Osteocyte (in vitro differentiated cells): ENCODE results near the gene PARVG. TPM values are rescaled to one million over a fixed set of nuclear protein-coding genes. Genes with fewer than 3 reads are reported as not detected.

Experiments
- DNase-seq: peaks from one replicate; pipeline ENCODE4 v3.0.0; 2021; ENCODE audit warnings: mixed read lengths; ENCODE audit not compliant: unreplicated experiment; ENCODE audit errors: extremely low spot score
- H3K27ac Mint-ChIP-seq: one replicate; pipeline ENCODE4 v1.8.0; 2021; ENCODE audit warnings: mild to moderate bottlenecking, mixed read lengths; ENCODE audit not compliant: unreplicated experiment
- H3K27me3 Mint-ChIP-seq: one replicate; pipeline ENCODE4 v1.8.0; 2021; ENCODE audit warnings: mixed read lengths; ENCODE audit not compliant: unreplicated experiment
- H3K36me3 Mint-ChIP-seq: one replicate; pipeline ENCODE4 v1.8.0; 2021; ENCODE audit warnings: mixed read lengths; ENCODE audit not compliant: unreplicated experiment
- H3K4me1 Mint-ChIP-seq: one replicate; pipeline ENCODE4 v1.8.0; 2021; ENCODE audit warnings: mixed read lengths; ENCODE audit not compliant: unreplicated experiment
- H3K4me3 Mint-ChIP-seq: one replicate; pipeline ENCODE4 v1.8.0; 2021; ENCODE audit warnings: mild to moderate bottlenecking, moderate library complexity, mixed read lengths; ENCODE audit not compliant: unreplicated experiment
- H3K9me3 Mint-ChIP-seq: one replicate; pipeline ENCODE4 v1.8.0; 2021; ENCODE audit warnings: mixed read lengths; ENCODE audit not compliant: unreplicated experiment
- total RNA-seq: library from RNA; stranded (reverse); gene quantifications from 2 replicates; pipeline ENCODE4 v1.2.1, GENCODE V29; 2021
- TF ChIP-seq, protein P1 (sequence below): fragments of 200-600 bp; sonication (generic); IDR thresholded peaks from 2 replicates; pipeline ENCODE4 v1.5.0; 2021; ENCODE audit warnings: antibody characterized with exemption, mild to moderate bottlenecking, moderate library complexity

PARVG gene
- total RNA-seq, 1 donor from 2014 or later: not detected

DNA sequence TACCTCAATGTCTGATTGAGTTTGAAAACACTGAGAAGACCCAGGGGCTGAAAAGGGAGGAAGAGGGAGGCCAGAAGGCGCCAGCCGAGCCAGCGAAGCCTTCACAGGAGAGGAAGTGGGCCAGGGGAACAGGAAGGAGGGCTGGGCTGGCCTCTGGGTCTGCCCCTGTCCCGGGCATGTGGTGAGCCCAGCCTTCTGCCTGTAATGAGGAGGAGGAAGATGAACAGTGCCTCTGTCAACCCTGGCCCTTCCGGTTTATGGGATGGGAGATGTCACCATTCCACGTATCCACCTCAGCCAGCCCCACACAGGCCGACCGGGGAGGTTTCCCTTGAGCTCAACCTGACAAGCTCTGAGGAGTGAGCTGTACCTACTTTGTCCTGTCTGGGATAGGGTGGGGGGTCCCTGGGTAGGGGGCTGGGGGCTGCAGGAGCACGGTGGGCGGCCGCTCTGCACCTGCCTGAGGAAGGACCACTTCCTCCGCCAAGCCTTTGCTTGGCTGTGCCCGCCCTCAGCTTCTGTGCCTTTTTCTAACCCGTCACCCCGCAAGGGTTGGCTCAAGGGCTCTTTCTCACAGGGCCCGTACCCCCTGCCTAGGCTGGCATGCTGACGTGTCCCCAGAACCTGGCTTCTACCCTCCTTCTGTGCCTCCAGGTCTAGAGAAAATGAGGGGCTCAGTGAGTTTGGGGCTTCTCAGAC lies 2.0 kb downstream of the PARVG start:
- TF ChIP-seq, protein P1, sequence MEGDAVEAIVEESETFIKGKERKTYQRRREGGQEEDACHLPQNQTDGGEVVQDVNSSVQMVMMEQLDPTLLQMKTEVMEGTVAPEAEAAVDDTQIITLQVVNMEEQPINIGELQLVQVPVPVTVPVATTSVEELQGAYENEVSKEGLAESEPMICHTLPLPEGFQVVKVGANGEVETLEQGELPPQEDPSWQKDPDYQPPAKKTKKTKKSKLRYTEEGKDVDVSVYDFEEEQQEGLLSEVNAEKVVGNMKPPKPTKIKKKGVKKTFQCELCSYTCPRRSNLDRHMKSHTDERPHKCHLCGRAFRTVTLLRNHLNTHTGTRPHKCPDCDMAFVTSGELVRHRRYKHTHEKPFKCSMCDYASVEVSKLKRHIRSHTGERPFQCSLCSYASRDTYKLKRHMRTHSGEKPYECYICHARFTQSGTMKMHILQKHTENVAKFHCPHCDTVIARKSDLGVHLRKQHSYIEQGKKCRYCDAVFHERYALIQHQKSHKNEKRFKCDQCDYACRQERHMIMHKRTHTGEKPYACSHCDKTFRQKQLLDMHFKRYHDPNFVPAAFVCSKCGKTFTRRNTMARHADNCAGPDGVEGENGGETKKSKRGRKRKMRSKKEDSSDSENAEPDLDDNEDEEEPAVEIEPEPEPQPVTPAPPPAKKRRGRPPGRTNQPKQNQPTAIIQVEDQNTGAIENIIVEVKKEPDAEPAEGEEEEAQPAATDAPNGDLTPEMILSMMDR: no peak
- Mint-ChIP-seq H3K27ac (no peak overlapping the region), H3K36me3 (no peaks in the 10 kb centered on the region), H3K4me1 (peaks cover 2% of the 10 kb centered on the region), H3K27me3 (peaks cover 39% of the 10 kb centered on the region), H3K4me3 (no peak overlapping the region), H3K9me3 (no peaks in the 10 kb centered on the region)
- no peak for DNase-seq

GRCh38 chr22:44183287-44183588 lies 2.5 kb downstream of the PARVG start:
- TF ChIP-seq, protein P1: no peak
- no peak for DNase-seq
- peaks cover 35% of the 10 kb centered on the region for H3K27me3 Mint-ChIP-seq
- H3K4me1 Mint-ChIP-seq: peaks cover 2% of the 10 kb centered on the region
- H3K36me3 Mint-ChIP-seq: no peaks in the 10 kb centered on the region
- H3K27ac Mint-ChIP-seq: no peak overlapping the region
- H3K9me3 Mint-ChIP-seq: no peaks in the 10 kb centered on the region
- no peak overlapping the region for H3K4me3 Mint-ChIP-seq

DNA sequence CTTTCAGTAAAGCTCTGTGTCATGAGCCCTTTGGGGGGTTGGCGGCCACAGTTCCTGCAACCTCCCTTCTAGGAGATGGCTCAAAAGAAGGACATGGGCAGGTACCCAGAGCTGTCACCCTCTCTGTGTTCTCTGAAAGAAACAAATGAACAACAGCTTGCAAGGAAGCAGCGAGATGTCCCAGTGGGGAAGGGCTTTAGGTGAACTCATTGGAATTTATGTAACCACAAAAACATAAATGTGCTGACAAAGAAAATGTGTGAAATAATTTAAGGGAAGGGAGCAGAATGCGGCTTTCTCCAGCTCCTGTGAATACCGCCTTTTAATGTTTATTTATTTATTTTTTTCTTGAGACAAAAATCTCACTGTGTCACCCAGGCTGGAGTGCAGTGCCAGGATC lies 3.3 kb downstream of the PARVG start:
- peaks cover 30% of the 10 kb centered on the region for H3K27me3 Mint-ChIP-seq
- H3K4me1 Mint-ChIP-seq: peaks cover 2% of the 10 kb centered on the region
- H3K27ac Mint-ChIP-seq: no peak overlapping the region
- H3K9me3 Mint-ChIP-seq: no peaks in the 10 kb centered on the region
- H3K4me3 Mint-ChIP-seq: no peak overlapping the region
- no peak for DNase-seq
- no peaks in the 10 kb centered on the region for H3K36me3 Mint-ChIP-seq
- TF ChIP-seq, protein P1: no peak

- Mint-ChIP-seq H3K27me3 (peaks cover 16% of the 10 kb centered on the region), H3K27ac (no peak overlapping the region), H3K36me3 (no peaks in the 10 kb centered on the region), H3K4me3 (no peak overlapping the region), H3K4me1 (peaks cover 2% of the 10 kb centered on the region), H3K9me3 (no peaks in the 10 kb centered on the region)
- TF ChIP-seq, protein P1: no peak
- no peak for DNase-seq
Observed at GRCh38 chr22:44185237-44186120, 4.8 kb downstream of the PARVG start.

DNA sequence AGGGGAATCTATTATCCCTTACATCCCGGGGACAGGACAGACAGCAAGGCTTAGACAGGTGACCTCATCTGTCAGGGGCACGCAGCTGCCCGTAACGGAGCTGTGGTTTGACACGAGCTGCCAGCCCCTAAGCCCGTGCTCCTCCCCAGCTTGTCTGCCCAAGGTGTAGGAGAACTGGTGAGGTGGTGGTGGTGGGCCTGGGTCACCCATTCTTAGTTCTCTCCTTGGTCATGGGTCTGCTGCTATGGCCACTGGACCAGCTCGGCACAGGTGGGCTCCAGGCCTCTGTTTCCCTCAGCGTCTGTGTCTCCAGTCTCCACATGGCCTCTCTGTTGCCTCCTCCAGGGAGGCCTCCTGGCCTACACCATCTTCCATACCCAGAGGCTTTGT lies 5.4 kb downstream of the PARVG start:
- Mint-ChIP-seq H3K27ac (no peak overlapping the region), H3K4me3 (no peak overlapping the region)

More for the DNA sequence above, 5.4 kb downstream of the PARVG start:
- Mint-ChIP-seq H3K4me1 (peaks cover 2% of the 10 kb centered on the region), H3K27me3 (peaks cover 11% of the 10 kb centered on the region), H3K9me3 (no peaks in the 10 kb centered on the region), H3K36me3 (no peaks in the 10 kb centered on the region)
- TF ChIP-seq, protein P1: no peak
- no peak for DNase-seq
